ENCODE measurements around the gene TMED9.

TMED9 gene

DNA sequence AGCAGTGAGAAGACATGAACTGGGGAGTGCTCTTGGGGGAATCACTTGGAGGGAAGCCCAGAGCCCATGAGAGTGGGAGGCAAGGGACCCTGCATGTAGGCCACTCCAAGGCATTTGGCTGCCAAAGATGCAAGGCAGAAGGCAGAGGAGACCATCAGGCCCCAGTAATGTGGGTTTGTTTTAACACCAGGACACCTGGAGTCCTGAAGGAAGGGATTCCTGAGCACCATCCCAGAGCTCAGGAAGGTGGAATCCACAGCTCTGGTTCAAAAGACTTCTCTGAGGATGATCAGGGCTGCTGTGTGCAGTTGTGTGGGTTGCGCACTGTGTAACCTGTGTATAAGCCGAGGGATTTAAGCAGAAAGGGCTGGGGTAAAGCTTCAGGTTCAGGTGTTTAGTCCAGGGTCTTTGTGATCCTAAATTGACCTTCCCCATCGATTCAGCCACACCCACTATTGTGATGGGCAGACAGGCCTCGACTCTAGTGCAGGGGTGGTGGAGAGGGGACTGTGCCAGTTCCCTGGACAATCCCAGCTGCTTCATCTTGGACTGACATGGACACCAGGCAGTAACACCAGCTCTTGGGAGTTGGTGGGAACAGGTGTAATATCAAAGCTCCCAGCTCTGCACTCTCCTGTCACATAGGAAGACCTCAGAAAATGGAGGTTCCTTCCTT is 18.9 kb downstream of the TMED9 start:
- peaks cover 5% of the 10 kb centered on the region; the same call in 1 of the 2 replicates for H3K4me1 ChIP-seq (ENCODE audit: control insufficient read depth, low read length)
- no peaks in the 10 kb centered on the region for H3K27me3 ChIP-seq (ENCODE audit: control insufficient read depth, low read length)
- H3F3A ChIP-seq (ENCODE audit: control insufficient read depth, insufficient read depth): peaks cover 11% of the 10 kb centered on the region
- H3K4me3 ChIP-seq (ENCODE audit: low read length): no peak overlapping the region
- H3K36me3 ChIP-seq (ENCODE audit: control insufficient read depth, low read length): peaks cover 33% of the 10 kb centered on the region
- H3K4me2 ChIP-seq (ENCODE audit: low read length): no peak overlapping the region
- H4K20me1 ChIP-seq (ENCODE audit: control insufficient read depth, insufficient read depth, low read depth, low read length): no peaks in the 10 kb centered on the region
- no peaks in the 10 kb centered on the region; the same call in 1 of the 2 replicates for H3K79me2 ChIP-seq (ENCODE audit: control insufficient read depth, low read length)
- TF ChIP-seq, protein P1, sequence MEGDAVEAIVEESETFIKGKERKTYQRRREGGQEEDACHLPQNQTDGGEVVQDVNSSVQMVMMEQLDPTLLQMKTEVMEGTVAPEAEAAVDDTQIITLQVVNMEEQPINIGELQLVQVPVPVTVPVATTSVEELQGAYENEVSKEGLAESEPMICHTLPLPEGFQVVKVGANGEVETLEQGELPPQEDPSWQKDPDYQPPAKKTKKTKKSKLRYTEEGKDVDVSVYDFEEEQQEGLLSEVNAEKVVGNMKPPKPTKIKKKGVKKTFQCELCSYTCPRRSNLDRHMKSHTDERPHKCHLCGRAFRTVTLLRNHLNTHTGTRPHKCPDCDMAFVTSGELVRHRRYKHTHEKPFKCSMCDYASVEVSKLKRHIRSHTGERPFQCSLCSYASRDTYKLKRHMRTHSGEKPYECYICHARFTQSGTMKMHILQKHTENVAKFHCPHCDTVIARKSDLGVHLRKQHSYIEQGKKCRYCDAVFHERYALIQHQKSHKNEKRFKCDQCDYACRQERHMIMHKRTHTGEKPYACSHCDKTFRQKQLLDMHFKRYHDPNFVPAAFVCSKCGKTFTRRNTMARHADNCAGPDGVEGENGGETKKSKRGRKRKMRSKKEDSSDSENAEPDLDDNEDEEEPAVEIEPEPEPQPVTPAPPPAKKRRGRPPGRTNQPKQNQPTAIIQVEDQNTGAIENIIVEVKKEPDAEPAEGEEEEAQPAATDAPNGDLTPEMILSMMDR (IDR thresholded peaks at IDR 0.05; ENCODE audit: low read depth, low read length, poor library complexity, severe bottlenecking): no peak
- TF ChIP-seq EZH2phosphoT487 (IDR thresholded peaks at IDR 0.05; ENCODE audit: borderline replicate concordance, low read length): no peak
- no peak overlapping the region for H3K27ac ChIP-seq (ENCODE audit: low read depth, low read length)
- H3K9me2 ChIP-seq (replicated peaks; ENCODE audit: control insufficient read depth, low read length): no peaks in the 10 kb centered on the region
- H3K9me3 ChIP-seq (ENCODE audit: control insufficient read depth, insufficient read depth, low read length): no peaks in the 10 kb centered on the region

DNA sequence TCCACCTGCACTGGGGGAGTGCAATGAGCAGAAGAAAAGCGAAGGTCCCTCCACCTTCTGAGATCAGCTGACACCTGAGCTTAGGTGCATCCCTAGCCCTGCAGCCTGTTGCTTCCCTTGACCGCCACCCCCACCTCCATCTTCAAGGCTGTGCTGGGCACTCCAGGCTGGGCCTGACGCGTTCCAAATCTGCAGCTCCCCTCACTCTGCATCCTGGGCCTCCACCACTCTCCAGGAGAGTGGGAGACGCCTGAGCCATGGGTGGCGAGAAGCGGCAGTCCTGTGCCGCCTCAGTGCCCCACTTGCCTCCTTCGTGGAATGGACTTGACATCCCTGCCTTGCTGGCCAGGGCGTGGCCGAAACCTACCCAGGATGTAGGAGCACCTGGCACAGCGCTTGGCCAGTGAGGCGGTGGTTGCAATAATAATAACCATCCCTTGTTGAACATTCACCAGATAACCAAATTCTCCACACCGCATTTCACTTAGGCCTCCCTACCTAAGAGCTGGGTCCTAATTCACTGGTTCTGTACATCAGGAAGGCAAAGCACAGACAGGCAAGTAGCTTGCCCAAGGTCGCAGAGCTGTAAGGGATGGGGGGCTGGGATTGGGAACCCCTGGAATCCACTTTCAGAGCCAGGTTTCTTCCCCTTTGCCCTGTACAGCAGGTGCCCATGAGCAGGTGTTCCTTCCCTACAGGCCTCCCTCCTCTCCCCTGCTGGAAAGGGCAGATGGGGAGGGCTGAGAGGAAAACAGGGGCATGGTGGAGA is 19.6 kb downstream of the TMED9 start:
- Histone ChIP-seq H3K36me3 (ENCODE audit: control insufficient read depth, low read length) (peaks cover 33% of the 10 kb centered on the region), H3K79me2 (ENCODE audit: control insufficient read depth, low read length) (no peaks in the 10 kb centered on the region; the same call in 1 of the 2 replicates), H4K20me1 (ENCODE audit: control insufficient read depth, insufficient read depth, low read depth, low read length) (no peaks in the 10 kb centered on the region), H3K4me3 (ENCODE audit: low read length) (no peak overlapping the region), H3F3A (ENCODE audit: control insufficient read depth, insufficient read depth) (peaks cover 11% of the 10 kb centered on the region), H3K4me1 (ENCODE audit: control insufficient read depth, low read length) (peaks cover 5% of the 10 kb centered on the region; the same call in 1 of the 2 replicates), H3K27ac (ENCODE audit: low read depth, low read length) (no peak overlapping the region), H3K27me3 (ENCODE audit: control insufficient read depth, low read length) (no peaks in the 10 kb centered on the region), H3K9me3 (ENCODE audit: control insufficient read depth, insufficient read depth, low read length) (no peaks in the 10 kb centered on the region), H3K9me2 (replicated peaks; ENCODE audit: control insufficient read depth, low read length) (no peaks in the 10 kb centered on the region), H3K4me2 (ENCODE audit: low read length) (no peak overlapping the region)
- TF ChIP-seq, protein P1 (IDR thresholded peaks at IDR 0.05; ENCODE audit: low read depth, low read length, poor library complexity, severe bottlenecking): no peak
- TF ChIP-seq EZH2phosphoT487 (IDR thresholded peaks at IDR 0.05; ENCODE audit: borderline replicate concordance, low read length): no peak

DNA sequence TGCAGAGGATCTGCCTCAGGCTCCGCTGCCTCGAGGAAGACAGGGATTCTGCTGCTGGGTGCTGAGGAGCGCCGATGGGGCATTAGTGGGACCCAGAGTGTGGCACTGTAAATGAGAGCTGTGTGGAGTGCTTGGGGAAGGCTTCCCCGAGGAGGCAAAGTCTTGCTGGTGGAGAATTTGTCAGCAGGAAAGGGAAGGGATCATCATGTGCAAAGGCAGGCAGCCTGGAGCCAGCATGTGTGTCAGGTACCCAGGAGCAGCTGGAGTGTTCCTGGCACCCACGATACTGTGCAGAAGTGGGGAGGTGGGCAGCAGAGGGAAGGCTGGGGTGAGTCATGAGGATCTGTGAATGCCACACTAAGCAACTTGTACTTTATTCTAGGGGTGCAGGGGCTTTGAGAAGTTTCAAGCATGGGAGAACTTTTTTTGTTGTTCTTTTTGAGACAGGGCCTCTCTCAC is 20.2 kb downstream of the TMED9 start:
- TF ChIP-seq, protein P1 (IDR thresholded peaks at IDR 0.05; ENCODE audit: low read depth, low read length, poor library complexity, severe bottlenecking): no peak
- TF ChIP-seq EZH2phosphoT487 (IDR thresholded peaks at IDR 0.05; ENCODE audit: borderline replicate concordance, low read length): no peak
- no peak overlapping the region for H3K4me2 ChIP-seq (ENCODE audit: low read length)
- H3F3A ChIP-seq (ENCODE audit: control insufficient read depth, insufficient read depth): peaks cover 11% of the 10 kb centered on the region
- no peak overlapping the region for H3K4me3 ChIP-seq (ENCODE audit: low read length)
- H3K36me3 ChIP-seq (ENCODE audit: control insufficient read depth, low read length): peaks cover 29% of the 10 kb centered on the region
- no peak overlapping the region for H3K27ac ChIP-seq (ENCODE audit: low read depth, low read length)
- peaks cover 5% of the 10 kb centered on the region; the same call in 1 of the 2 replicates for H3K4me1 ChIP-seq (ENCODE audit: control insufficient read depth, low read length)
- H3K27me3 ChIP-seq (ENCODE audit: control insufficient read depth, low read length): no peaks in the 10 kb centered on the region
- H4K20me1 ChIP-seq (ENCODE audit: control insufficient read depth, insufficient read depth, low read depth, low read length): no peaks in the 10 kb centered on the region
- H3K79me2 ChIP-seq (ENCODE audit: control insufficient read depth, low read length): no peaks in the 10 kb centered on the region; the same call in 1 of the 2 replicates
- no peaks in the 10 kb centered on the region for H3K9me2 ChIP-seq (replicated peaks; ENCODE audit: control insufficient read depth, low read length)
- no peaks in the 10 kb centered on the region for H3K9me3 ChIP-seq (ENCODE audit: control insufficient read depth, insufficient read depth, low read length)

Measured in DOHH2 (cell line).